NCI-H1105 (cell line): ENCODE data around the gene CFAP299.
"Not testable (repeated sequence)": the region's sequence is repeated elsewhere in the genome, so short reads cannot be mapped to it uniquely, and the experiment has no call there.

Experiments used
- DNase-seq: peaks from one replicate; lab custom pipeline; 2025; lab: John Stamatoyannopoulos, UW

CFAP299 gene

GRCh38 chr4:80335554-80336358 lies at the start of gene CFAP299:
Gene CFAP299 (plus strand): TSS chr4:80335730.
- peak; percentile 64 for DNase-seq

GRCh38 chr4:80286451-80286850 lies 49.1 kb upstream of the CFAP299 start:
- DNase-seq = no peak

- not testable (repeated sequence) for DNase-seq
These were observed 44.9 kb upstream of the CFAP299 start for GRCh38 chr4:80290665-80291064.

GRCh38 chr4:80294206-80294605 lies 41.3 kb upstream of the CFAP299 start:
- no peak for DNase-seq

- DNase-seq = no peak
These were observed 40.2 kb upstream of the CFAP299 start for GRCh38 chr4:80295336-80295735.

GRCh38 chr4:80295826-80296225 lies 39.7 kb upstream of the CFAP299 start:
- DNase-seq = no peak

- no peak for DNase-seq
These were observed 33.6 kb upstream of the CFAP299 start for GRCh38 chr4:80301884-80302283.

- no peak for DNase-seq
These were observed 32.8 kb upstream of the CFAP299 start for GRCh38 chr4:80302616-80303223.

GRCh38 chr4:80305466-80305865 lies 30.1 kb upstream of the CFAP299 start:
- DNase-seq = no peak

- no peak for DNase-seq
These were observed 29.3 kb upstream of the CFAP299 start for GRCh38 chr4:80306260-80306659.

GRCh38 chr4:80307183-80307735 lies 28.3 kb upstream of the CFAP299 start:
- peak; percentile 47 for DNase-seq

- DNase-seq = peak; percentile 45
These were observed 27.6 kb upstream of the CFAP299 start for GRCh38 chr4:80307774-80308465.

GRCh38 chr4:80308466-80308822 lies 27.1 kb upstream of the CFAP299 start:
- no peak for DNase-seq

- no peak for DNase-seq
These were observed 26.1 kb upstream of the CFAP299 start for GRCh38 chr4:80309294-80310004.

GRCh38 chr4:80311130-80311529 lies 24.4 kb upstream of the CFAP299 start:
- DNase-seq = no peak

- DNase-seq = no peak
These were observed 23.4 kb upstream of the CFAP299 start for GRCh38 chr4:80312124-80312523.

- DNase-seq = no peak
These were observed 21.9 kb upstream of the CFAP299 start for GRCh38 chr4:80313627-80314026.

GRCh38 chr4:80315848-80316247 lies 19.7 kb upstream of the CFAP299 start:
- DNase-seq = not testable (repeated sequence)

GRCh38 chr4:80321341-80321740 lies 14.2 kb upstream of the CFAP299 start:
- DNase-seq = no peak

GRCh38 chr4:80321776-80322175 lies 13.8 kb upstream of the CFAP299 start:
- DNase-seq = no peak

- DNase-seq = peak; percentile 0
These were observed 12.8 kb upstream of the CFAP299 start for GRCh38 chr4:80322716-80323115.

- no peak for DNase-seq
These were observed 11.4 kb upstream of the CFAP299 start for GRCh38 chr4:80324171-80324570.
